IMR-90 (cell line): ENCODE results near the gene C16orf74.

ENCODE experiments used
- CTCF ChIP-seq: conservative IDR thresholded peaks from 2 replicates; pipeline ENCODE4 v1.5.1; 2012; ENCODE audit warnings: mild to moderate bottlenecking, low read depth, low read length, improper control_type of control experiment
- MXI1 ChIP-seq: IDR thresholded peaks from 2 replicates; pipeline ENCODE4 v1.6.1; 2012; ENCODE audit warnings: low read depth, mild to moderate bottlenecking, low read length, moderate library complexity, borderline replicate concordance
- NFE2L2 ChIP-seq: fragments of 150-350 bp; IDR thresholded peaks from 2 replicates; pipeline ENCODE4 v1.6.1; 2016; ENCODE audit warnings: low read depth, mild to moderate bottlenecking, low read length
- POLR2A ChIP-seq: IDR thresholded peaks from 2 replicates; pipeline ENCODE4 v1.6.1; 2012; ENCODE audit warnings: mild to moderate bottlenecking, low read depth, low read length
- SMC3 ChIP-seq: fragments of 150-350 bp; IDR thresholded peaks from 2 replicates; pipeline ENCODE4 v1.6.1; 2016; ENCODE audit warnings: low read depth, mild to moderate bottlenecking, antibody characterized with exemption, low read length, moderate library complexity

- TF ChIP-seq NFE2L2 (no peak), POLR2A (no peak), CTCF (no peak), SMC3 (no peak), MXI1 (no peak)
Observed at GRCh38 chr16:85660843-85661739, 89.8 kb downstream of the C16orf74 start.
